Stimulated activated CD8-positive, alpha-beta memory T cell treated with anti-CD3 and anti-CD28 coated beads, Interleukin-12 subunit alpha, Interleukin-12 subunit beta, amount 100 ng/mL, for 1 hour (primary cell): Measurements from ENCODE around the gene COG5.
"Not testable (repeated sequence)": the region's sequence is repeated elsewhere in the genome, so short reads cannot be mapped to it uniquely, and the experiment has no call there.

Experiments
- DNase-seq: peaks from one replicate; pipeline ENCODE4 v3.0.0-alpha.2; 2020; ENCODE audit warnings: low read depth

The COG5 gene

DNA sequence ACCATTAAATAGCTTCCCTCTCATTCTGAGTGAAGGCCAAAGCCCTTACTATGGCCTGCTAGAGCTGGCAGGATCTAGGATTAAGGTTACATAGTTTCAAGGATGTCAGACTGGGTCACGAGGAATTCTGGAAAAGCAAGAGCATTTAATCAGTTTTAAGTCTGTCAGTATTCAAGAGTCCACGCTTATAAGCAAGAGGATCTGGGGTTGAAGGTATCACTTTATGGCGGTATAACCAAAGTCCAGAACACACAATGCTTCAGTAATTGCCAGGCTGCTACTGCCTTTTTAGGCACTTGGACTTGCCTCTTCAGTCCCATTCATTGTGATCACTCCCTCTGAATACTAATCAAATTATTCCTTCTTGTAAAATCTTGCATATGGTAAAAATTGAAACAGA lies 293.9 kb downstream of the COG5 start:
- no peak for DNase-seq

DNA sequence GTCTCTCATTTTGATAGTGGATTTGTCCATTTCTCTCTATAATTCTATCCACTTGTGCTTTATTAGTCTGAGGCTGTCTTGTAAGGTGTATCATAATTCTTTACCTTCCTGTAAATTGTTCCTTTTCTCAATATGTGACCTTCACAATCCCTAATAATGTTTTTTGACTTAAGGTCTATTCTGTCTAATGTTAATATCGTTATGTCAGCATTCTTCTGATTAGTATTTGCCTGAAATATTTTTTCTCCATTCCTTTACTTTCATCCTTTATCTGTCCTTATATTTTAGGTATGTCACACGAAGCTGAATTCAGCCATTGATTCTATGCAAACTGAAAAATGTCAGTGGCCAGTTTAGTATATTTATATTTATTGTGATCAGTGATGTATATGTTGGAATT lies 295.1 kb downstream of the COG5 start:
- DNase-seq: no peak

DNA sequence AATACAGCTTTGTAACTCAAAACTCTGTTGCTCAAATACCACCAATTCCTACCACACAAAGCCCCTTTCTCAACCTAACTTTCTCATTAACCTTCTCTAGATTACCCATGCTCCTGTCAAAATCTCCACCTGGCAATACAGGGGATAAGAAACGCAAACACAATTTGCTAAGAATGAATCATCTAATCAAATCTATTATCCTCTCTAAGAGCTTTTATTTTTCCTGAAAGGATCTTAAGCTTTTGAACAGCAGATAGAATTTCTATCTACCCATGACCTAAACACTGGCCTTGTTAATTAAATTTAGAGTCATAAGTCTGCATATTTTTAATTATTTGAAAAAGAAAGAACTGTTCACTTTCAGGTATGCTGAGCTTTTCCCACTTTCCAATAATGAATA lies 296.6 kb downstream of the COG5 start:
- no peak for DNase-seq

DNA sequence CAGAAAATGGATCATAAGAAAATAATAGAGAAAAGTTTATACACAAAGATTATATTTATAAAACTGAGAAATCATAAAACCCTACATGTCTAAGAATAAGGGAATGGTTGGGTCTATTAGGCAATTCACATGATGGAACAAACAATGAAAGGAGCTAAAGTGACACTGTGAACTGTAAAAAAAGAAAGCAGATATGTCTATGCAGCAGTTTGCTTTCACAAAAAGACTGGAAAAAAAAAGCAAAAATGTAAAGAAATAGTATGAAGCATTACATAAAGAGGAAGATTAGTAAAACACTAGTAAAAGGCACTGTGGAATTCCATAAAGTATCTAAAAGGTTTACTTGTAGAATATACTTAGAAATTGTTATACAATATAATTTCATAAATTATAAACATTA lies 299.0 kb downstream of the COG5 start:
- no peak for DNase-seq

DNA sequence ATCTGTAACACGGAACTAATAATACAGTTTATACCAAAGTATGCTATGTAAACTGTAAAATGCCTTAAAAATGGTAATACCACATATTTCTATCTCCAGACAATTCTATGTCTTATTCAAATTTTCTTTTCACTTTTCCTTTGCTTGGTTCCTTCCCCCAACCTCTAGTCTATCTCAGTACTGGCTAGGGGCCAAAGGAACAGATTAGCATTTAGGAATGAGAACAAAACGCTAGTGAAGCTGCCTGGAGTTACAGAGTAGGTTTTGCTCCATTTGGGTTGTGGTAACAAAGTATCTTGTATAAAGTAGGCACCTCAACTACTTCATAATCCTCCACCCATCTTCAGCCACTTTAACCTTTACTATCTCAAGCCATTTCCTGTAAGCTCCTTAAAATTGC lies 300.9 kb downstream of the COG5 start:
- DNase-seq: no peak

DNA sequence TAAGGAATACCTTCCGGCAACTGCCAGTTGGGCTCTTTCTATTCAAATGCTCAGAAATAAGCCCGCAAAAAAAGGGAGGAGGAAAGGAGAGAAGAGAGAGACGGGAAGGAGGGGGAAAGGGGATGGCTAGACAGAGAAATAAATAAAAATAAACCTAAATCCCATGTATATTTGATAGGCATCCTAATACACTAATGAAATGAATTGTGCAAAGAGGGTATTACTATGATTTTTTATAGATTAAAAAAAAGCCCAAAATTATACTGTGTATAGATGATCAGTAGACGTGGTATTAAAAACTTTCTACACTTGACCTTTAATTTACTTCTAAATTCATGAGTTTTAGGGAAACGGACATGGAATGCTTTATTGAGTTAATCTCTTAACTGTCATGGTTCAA lies 305.0 kb downstream of the COG5 start:
- no peak for DNase-seq

DNA sequence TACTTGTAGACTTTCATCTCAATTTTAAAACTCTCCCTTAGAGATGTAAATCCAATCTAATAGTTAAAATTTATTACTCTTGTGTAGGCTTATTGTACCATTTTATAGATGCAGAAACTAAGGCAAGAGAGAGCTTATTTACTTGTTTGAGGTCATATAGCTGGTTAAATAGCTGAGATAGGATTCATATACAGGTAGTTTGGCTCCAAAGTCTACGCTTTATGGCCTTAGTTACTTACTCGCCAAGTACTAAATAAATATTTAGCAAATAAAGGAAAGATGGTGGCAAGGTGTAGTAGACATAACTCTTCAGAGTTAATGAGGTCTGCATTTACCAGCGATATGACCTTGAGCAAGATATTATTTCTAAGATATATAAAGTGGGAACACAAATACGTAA lies 308.1 kb downstream of the COG5 start:
- DNase-seq: no peak

DNA sequence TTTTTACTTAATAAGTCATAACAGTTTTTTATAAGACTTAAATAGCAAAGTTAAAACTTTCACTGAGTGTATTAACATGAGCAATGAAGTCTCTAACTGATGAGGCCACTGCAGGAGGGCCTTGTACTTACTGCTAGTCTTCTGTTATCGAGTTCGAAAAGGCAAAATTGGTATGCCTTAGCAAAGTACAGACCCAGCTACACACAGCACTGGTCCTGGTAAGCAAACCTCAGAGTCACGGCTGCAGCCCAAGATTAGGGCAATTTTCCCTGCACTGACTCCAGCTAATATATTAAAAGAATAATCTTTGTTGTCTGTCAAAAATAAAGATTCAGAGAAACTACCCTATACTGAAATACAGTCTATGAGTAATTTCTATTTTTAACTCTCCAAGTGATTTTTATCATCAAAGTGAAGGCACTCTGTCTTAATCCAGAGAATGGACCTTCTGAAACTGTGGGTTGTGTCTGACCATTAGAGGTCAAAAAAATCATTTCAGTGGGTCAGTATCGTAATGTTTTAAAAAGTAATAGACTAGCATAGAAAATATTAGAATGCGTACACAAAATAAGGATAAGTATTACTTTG lies 309.2 kb downstream of the COG5 start:
- no peak for DNase-seq

DNA sequence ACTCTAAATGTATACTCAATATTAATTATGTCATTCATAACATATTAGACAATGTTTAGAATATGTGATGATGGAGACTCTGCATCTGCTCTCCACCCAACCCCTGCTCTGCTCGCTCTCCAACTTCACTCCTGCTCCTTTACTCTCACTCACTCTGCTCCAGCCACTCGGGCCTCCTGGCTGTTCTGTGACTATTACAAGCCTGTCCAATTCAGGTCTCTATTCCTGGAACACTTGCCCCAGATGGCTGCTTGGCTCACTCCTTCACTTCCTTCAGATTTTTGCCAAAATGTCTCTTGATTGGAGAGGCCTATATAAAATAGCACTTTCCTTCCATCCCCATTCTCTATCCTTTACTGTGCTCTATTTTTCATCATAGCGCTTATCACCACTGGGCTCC lies 310.1 kb downstream of the COG5 start:
- DNase-seq: no peak

DNA sequence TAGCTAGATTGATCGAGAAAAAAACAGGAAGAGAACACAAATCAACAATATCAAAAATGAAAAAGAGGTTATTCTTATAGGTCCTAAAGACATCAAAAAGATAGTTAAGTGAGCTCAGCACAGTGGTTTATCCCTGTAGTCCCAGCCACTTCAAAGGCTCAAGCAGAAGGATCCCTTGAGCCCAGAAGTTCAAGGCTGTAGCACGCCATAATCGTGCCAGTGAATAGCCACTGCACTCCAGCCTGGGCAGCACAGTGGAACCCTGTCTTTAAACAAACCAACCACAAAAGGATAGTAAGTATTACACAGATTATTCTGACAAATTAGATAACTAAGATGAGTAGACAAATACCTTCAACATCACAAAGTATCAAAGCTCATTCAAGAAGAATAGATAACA lies 311.8 kb downstream of the COG5 start:
- DNase-seq: no peak

DNA sequence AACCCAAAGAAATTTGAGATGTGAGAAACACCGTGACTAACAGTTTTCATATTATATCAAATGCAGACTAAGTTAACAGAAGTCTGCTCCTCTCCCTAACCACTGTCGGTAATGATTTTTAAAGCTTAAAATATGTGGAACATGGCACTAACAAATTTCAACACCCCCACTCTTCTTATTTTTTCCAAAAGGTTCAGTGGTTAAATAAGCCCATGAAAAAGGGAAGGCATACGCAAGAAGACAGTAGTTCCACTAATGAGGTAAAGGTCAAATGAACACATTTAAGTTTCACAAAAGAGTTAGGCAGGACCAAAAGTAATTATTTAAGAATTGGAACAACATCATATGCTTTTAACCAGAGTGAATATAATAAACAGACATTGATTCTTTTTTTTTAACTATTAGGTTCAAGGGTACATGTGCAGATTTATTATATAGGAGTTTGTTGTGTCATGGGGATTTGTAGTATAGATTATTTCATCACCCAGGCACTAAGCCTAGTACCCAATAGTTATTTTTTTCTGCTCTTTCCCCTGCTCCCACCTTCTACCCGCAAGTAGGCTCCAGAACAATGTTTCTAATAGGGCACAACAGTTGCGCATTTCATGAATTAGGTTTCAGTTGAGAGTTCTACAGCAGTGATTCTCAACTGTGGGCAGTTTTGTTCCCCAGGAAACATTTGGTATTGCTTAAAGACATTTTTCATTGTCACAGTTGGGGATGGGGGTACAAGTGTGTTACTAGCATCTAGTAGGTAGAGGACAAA lies 315.0 kb downstream of the COG5 start:
- no peak for DNase-seq

DNA sequence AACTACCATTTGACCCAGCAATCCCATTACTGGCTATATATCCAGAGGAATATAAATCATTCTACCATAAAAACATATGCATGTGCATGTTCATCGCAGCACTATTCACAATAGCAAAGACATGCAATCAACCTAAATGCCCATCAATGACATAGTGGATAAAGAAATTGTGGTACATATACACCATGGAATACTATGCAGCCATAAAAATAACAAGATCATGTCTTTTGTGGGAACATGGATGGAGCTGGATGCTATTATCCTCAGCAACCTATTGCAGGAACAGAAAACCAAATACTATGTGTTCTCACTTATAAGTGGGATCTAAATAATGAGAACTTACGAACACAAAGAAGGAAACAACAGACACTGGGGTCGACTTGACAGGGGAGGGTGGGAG lies 316.9 kb downstream of the COG5 start:
- not testable (repeated sequence) for DNase-seq

DNA sequence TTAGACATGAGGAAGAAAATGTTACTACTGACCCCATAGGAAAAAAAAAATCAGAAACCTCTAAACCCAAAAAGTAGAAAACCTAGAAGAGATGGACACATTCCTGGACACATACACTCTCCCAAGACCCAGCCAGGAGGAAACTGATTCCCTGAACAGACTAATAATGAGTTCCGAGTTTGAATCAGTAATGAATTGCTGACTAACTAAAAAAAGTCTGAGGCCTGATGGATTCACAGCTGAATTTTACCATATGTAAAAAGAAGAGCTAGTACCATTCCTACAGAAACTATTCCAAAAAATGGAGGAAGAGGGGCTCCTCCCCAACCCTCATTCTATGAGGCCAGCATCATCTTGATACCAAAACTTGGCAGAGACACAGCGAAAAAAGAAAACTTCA lies 319.1 kb downstream of the COG5 start:
- no peak for DNase-seq

DNA sequence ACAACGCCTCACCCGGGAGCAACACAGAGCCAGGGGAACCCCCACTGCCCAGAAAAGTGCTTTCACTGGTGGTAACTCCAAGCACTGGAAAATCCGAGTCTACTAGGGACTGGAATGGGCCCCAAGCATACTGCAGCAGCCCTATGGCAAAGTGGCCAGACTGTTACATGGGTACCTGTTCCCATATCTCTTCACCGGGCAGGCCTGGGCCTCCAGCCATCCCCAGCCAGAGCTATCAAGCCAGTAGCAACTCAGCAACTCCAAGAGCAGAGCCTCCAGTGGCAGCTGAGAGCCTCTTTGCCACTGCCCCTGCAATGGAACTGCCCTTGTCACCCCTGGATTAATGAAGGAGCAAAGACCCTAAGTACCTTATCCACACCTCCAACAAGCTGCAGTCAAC lies 321.5 kb downstream of the COG5 start:
- no peak for DNase-seq

DNA sequence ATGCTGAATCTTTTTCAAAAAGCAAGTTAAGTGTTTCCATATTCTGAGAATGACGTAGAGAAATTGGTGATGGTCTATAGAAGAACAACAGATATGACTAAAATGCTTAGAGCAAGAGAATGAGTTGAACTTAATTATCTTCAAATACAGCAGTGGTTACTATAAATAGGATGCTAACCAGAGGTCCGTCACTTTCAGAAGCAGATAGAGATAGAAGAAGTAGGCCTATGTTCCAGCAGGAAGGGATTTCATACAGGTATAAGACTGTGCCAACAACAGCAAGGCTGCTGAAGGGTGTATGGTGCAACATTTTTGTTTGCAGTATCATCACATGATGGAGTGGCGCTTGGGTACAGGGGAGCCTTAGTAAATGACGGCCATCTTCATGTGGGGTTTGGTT lies 326.3 kb downstream of the COG5 start:
- no peak for DNase-seq

DNA sequence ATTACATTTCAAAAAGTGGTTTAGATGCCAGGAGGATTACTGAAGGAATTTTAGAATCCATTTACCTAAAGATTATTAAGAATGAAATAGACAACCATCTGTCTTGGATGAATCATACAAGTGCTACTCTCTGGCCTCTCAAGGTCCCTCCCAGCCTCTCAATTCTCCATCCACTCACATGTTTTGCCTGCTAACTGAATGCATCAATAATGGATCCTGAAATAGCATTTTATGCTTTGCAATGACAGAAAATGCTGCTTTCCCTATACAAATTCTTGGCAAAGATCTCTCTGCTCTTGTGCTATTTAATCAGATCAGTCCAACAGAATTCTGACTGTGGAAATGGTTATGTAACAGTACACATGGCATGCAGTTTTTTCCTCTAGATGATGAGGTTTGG lies 326.9 kb downstream of the COG5 start:
- no peak for DNase-seq

DNA sequence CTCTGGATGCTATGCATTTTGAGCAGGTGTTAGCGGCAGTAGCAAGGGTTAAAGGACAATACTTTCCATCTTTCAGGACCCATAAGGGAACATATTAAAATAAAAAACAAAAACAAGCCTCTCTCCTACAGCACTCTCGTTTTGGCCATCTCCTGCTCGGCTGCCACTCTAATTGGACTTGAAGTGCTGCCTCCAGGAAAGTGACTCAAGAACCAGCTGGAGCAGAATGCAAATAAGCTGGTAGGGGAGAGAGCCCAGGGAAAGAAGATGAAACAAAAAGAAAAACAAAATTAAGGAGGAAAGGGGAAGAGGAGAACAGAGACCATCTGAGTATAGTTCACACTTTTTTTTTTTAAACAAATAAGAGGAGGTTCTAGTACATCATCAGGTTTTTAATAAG lies 329.3 kb downstream of the COG5 start:
- no peak for DNase-seq

DNA sequence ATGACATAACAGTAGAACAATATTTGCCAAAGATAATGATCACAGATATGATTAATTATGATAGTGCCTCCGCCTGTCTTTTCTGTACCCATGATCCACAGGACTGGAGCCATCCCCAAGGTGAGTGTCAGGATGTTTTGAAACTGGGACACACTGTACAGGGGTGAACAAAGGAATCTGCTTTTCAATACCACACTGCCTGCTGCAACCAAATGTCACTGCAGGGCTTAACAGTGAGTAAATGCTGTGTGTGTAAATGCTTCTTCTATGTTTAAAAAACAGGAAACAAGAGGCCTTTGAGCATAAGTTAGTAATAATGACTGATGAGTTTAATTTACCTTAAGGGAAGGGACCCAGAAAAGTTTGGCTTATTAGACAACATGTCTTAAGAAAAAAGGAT lies 329.7 kb downstream of the COG5 start:
- DNase-seq: no peak

DNA sequence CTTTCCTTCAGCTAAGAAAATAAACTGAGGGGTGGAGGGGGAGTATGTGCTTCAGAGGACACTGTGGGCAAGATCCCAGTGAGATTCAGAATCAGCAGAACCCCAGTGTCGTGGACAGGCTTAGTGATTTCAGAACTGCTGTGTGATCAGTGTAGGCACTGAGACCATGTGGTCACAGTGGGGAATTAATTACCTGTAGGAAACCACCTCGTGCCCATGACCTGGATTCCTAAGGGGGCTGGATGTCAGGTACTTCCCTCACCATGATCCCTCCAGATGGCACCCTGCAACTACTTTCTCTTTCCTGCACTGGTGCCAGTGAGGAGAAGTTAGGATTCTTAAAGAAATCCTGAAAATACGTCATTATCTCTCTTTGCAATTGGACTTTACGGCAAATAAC lies 330.5 kb downstream of the COG5 start:
- DNase-seq: no peak

DNA sequence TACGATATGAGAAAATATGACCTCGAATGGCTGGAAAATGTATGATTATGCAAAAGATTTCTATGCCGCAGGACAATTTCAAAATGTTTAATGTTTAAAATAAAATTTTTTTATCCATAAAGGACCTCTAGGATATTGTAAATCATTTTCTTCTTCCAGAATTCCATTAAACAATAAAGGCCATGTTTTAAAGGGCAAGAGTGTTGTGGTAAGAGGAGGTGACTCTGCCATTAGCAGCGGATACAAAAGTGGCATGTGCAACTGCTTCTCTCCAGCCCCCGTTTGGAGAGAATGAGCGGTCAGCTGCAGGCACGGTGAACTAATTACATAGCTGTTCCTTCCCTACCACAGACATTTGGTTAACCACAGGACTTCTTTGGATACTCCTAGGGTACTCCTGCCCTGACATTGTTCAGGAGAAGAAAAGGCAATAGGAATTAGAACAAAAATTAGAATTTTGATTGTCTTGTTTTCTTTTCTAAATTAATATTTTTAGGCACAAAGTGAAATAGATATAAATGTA lies 331.1 kb downstream of the COG5 start:
- DNase-seq: no peak

DNA sequence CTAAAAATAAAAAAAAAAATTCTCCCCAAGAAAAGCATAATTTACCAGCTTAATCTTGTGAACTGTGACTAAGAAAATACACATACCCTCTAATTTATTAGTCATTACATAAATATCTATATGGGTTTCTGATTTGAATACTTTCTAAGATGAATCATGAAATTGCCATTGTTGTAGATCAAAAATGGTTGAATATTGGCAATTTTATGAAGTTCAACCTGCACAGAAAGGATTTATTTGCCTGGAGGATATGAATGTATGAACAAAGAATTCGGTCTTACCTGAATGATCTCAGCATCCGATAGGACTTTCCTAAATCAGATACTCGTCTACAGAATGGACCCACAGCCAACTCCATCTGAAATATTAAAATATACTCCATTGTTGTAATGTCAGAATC lies 333.4 kb downstream of the COG5 start:
- no peak for DNase-seq

DNA sequence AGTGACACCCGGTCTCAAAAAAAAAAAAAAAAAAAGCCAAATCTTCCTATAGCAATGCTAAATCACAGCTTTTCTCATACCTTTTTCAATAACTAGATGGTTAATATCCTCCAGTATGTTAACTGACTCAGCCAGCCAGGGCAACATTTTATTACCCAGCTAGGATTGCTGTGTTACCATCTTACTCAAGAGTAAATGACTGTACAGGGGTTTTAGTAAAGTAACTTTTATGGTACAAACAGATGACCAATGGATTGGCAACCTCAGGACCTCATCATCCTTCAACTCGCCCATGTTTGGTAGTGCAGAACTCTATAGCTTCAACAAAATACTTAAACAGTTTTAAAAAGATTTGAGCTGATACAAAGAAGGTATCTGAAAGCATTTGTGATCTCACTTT lies 335.4 kb downstream of the COG5 start:
- no peak for DNase-seq

DNA sequence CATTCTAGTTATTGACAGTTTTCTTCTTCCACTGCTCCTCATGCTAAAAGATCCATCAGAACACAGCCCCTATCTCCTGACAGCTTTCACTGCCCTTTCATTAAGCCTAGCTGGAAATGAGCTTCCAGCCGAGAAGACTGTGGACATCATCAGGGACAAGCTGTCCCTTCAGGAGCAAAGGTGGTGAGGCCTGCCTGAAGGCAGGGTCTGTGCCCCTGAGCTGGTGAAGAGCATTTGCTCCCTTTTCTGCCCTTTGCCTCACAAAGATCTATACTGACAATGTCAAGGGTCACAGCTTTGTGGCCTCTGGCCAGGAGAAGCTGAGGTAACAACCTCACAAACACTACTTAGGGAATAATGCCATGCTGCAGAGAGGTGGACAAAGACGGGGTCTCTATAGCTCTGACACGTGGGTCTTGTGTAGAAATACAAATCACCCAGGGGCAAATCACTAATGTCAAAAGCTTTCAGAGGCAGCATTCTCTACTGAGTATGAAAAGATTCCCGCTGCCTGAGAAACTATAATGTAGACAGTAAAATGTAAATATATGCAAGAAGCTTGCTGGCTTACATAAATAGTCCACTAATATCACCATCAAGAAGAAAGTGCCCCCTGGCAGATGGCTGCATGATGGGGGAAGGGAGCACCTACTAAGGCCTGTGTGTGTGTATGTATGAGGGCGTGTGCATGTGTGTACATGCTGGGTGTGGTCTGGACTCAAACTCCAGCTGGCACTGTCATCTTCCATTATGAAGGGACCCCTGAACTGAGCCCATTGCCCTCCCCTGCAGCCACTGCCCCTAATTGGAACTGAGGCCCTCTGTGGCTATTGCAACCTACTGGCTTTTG lies 339.1 kb downstream of the COG5 start:
- no peak for DNase-seq
